Measurements from ENCODE around the gene C6orf47. TPM values are rescaled to one million over a fixed set of nuclear protein-coding genes. Genes with fewer than 3 reads are reported as not detected.

The C6orf47 gene
- total RNA-seq, 1 experiment from 2014 or later: 22.4 TPM

DNA sequence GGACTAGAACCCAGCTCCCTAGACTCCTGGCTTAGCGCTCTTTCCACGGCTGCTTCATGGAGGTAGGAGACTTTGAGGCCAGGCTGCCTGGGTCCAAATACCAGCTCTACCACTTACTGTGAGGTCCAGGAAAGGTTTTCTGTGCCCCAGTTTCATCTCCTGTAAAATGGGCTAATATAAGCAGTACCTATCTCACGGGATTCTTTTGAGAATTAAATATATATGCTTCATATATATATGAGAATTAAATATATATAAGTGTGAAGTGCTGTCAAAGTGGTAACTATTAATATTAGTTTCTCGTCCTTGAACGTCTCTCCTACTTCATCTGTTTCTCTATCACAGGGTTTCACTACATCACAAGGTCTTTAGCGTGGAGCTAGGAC, 30.5 kb upstream of the C6orf47 start:
- intact Hi-C loops (cut with micrococcal nuclease; ENCODE audit: unreplicated experiment) (no loop called here), in situ Hi-C loops (cut with HindIII; ENCODE audit: low pct_unique_long_range_greater_than_20kb, low sequenced_read_pairs) (no loop called here)
- no TSS peak for BruUV-seq (replicated peaks)
- no peak for ATAC-seq
- no peak for DNase-seq (ENCODE audit: low read depth, low spot score)
- Histone ChIP-seq H3K4me3 (ENCODE audit: low read depth in 2 of 2, low read length in 2 of 2) (no peak overlapping the region), H3K36me3 (ENCODE audit: control insufficient read depth, insufficient read depth, low read length) (0 out of 2 replicates have a peak, but pooled peaks cover 5% of the 10 kb centered on the region), H3K9me3 (ENCODE audit: control insufficient read depth, insufficient read depth, low read depth, low read length) (no peaks in the 10 kb centered on the region), H3K27me3 (ENCODE audit: control insufficient read depth, insufficient read depth, low read length) (no peaks in the 10 kb centered on the region), H3K27ac (ENCODE audit: low read length) (no peak overlapping the region), H3K4me1 (ENCODE audit: control insufficient read depth, insufficient read depth, low read length) (no peaks in the 10 kb centered on the region)
- ChIA-PET CTCF (no interaction called here), POLR2A (no interaction called here)
- TF ChIP-seq, protein P1, sequence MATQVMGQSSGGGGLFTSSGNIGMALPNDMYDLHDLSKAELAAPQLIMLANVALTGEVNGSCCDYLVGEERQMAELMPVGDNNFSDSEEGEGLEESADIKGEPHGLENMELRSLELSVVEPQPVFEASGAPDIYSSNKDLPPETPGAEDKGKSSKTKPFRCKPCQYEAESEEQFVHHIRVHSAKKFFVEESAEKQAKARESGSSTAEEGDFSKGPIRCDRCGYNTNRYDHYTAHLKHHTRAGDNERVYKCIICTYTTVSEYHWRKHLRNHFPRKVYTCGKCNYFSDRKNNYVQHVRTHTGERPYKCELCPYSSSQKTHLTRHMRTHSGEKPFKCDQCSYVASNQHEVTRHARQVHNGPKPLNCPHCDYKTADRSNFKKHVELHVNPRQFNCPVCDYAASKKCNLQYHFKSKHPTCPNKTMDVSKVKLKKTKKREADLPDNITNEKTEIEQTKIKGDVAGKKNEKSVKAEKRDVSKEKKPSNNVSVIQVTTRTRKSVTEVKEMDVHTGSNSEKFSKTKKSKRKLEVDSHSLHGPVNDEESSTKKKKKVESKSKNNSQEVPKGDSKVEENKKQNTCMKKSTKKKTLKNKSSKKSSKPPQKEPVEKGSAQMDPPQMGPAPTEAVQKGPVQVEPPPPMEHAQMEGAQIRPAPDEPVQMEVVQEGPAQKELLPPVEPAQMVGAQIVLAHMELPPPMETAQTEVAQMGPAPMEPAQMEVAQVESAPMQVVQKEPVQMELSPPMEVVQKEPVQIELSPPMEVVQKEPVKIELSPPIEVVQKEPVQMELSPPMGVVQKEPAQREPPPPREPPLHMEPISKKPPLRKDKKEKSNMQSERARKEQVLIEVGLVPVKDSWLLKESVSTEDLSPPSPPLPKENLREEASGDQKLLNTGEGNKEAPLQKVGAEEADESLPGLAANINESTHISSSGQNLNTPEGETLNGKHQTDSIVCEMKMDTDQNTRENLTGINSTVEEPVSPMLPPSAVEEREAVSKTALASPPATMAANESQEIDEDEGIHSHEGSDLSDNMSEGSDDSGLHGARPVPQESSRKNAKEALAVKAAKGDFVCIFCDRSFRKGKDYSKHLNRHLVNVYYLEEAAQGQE (IDR thresholded peaks at IDR 0.05; ENCODE audit: insufficient read depth in 1 of 2, low read depth in 2 of 2, low read length in 1 of 2): no peak
- TF ChIP-seq, protein P2, sequence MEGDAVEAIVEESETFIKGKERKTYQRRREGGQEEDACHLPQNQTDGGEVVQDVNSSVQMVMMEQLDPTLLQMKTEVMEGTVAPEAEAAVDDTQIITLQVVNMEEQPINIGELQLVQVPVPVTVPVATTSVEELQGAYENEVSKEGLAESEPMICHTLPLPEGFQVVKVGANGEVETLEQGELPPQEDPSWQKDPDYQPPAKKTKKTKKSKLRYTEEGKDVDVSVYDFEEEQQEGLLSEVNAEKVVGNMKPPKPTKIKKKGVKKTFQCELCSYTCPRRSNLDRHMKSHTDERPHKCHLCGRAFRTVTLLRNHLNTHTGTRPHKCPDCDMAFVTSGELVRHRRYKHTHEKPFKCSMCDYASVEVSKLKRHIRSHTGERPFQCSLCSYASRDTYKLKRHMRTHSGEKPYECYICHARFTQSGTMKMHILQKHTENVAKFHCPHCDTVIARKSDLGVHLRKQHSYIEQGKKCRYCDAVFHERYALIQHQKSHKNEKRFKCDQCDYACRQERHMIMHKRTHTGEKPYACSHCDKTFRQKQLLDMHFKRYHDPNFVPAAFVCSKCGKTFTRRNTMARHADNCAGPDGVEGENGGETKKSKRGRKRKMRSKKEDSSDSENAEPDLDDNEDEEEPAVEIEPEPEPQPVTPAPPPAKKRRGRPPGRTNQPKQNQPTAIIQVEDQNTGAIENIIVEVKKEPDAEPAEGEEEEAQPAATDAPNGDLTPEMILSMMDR (IDR thresholded peaks at IDR 0.05): no peak
- no peak for TF ChIP-seq SIN3A (IDR thresholded peaks at IDR 0.05; ENCODE audit: borderline replicate concordance, insufficient read depth, low read depth, low read length)
- TF ChIP-seq POLR2AphosphoS5 (IDR thresholded peaks at IDR 0.05; ENCODE audit: low read depth, low read length): no peak
- TF ChIP-seq TCF7L2 (IDR thresholded peaks at IDR 0.05; ENCODE audit: low read depth, low read length): no peak

DNA sequence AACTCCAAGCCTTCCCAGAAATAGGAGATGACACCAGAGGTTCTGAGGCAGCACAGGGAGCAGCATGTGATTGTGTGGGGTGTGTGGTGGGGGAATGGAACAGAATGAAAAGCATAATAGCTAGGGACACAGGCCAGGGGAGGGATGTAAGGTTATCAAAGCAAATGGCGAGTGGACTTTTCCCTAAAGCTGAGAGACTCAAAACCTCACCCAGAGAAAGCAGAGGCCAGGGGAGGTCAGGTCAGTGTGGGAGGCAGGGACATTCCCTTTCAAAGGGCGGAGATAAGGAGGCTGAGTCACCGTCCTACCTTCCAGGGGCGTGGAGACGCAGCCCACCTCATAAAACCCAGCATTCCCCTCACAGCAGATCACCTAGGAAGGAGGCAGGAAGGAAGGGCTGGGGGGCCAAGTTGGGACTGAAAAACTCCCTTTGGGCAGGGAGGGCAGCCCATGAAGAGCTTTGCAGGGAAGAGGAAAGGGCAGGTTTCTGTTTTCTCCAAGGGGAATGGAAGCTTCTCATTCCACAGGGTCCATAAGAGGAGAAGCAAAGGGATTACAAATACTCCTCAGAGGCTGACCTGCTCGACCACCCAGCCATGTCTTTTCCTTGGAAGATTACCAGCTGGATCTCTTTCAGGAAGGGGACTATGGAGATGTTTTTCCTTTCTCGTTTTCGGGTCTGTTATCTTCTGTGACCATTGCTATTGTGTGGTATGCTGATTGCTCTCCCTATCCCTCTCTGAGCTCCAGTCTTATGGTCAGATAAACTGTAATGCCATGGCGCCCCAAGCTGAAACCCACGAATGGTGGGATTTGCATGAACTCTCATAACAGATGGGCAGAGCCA, 29.9 kb upstream of the C6orf47 start:
- DNase-seq (ENCODE audit: low read depth, low spot score) (no peak), ATAC-seq (no peak)
- intact Hi-C loops (cut with micrococcal nuclease; ENCODE audit: unreplicated experiment): no loop called here
- ChIA-PET CTCF (no interaction called here), POLR2A (interaction anchor here (0.6 to 0.7 kb wide), 3 partner anchors 29 to 116 kb away, joined by 3 to 11 read pairs (median 6); partner anchors contain the start of gene LSM2)
- no peak overlapping the region for H3K4me3 ChIP-seq (ENCODE audit: low read depth in 2 of 2, low read length in 2 of 2)
- in situ Hi-C loops (cut with HindIII; ENCODE audit: low pct_unique_long_range_greater_than_20kb, low sequenced_read_pairs): no loop called here
- H3K27ac ChIP-seq (ENCODE audit: low read length): no peak overlapping the region
- TF ChIP-seq POLR2AphosphoS5 (IDR thresholded peaks at IDR 0.05; ENCODE audit: low read depth, low read length) (no peak), SIN3A (IDR thresholded peaks at IDR 0.05; ENCODE audit: borderline replicate concordance, insufficient read depth, low read depth, low read length) (no peak)
- TF ChIP-seq, protein P2 (IDR thresholded peaks at IDR 0.05): no peak
- TF ChIP-seq, protein P1 (IDR thresholded peaks at IDR 0.05; ENCODE audit: insufficient read depth in 1 of 2, low read depth in 2 of 2, low read length in 1 of 2): no peak
- no TSS peak for BruUV-seq (replicated peaks)
- H3K4me1 ChIP-seq (ENCODE audit: control insufficient read depth, insufficient read depth, low read length): no peaks in the 10 kb centered on the region
- H3K36me3 ChIP-seq (ENCODE audit: control insufficient read depth, insufficient read depth, low read length): 0 out of 2 replicates have a peak, but pooled peaks cover 5% of the 10 kb centered on the region
- no peaks in the 10 kb centered on the region for H3K9me3 ChIP-seq (ENCODE audit: control insufficient read depth, insufficient read depth, low read depth, low read length)
- H3K27me3 ChIP-seq (ENCODE audit: control insufficient read depth, insufficient read depth, low read length): no peaks in the 10 kb centered on the region

All from Panc1 (cell line).